OCI-LY7 (cell line): ENCODE results near the gene ZNF74.
"Not testable (repeated sequence)": the region's sequence is repeated elsewhere in the genome, so short reads cannot be mapped to it uniquely, and the experiment has no call there.

Experiments
- CTCF ChIP-seq: fragments of 200-600 bp; sonication (generic); conservative IDR thresholded peaks from 2 replicates; pipeline ENCODE4 v1.5.1; 2014; ENCODE audit warnings: mild to moderate bottlenecking, antibody characterized with exemption, low read length, moderate library complexity, mixed read lengths
- EZH2phosphoT487 ChIP-seq: fragments of 200-600 bp; sonication (generic); IDR thresholded peaks from 2 replicates; pipeline ENCODE4 v1.6.1; 2018; ENCODE audit warnings: low read depth, borderline replicate concordance, mild to moderate bottlenecking, mixed run types, antibody characterized with exemption, low read length, moderate library complexity, mixed read lengths

- not testable (repeated sequence) for TF ChIP-seq CTCF, EZH2phosphoT487
Observed at GRCh38 chr22:20355939-20356636, 37.9 kb upstream of the ZNF74 start.
